ENCODE results near the gene MRPS18C. TPM values are rescaled to one million over a fixed set of nuclear protein-coding genes. Genes with fewer than 3 reads are reported as not detected.

MRPS18C gene
- total and polyA plus RNA-seq, 10 of the 15 experiments (the other 5 are each of a cell fraction or from before 2014, with no cell fraction given), result 38.0 to 283 (median 78.8) TPM

DNA sequence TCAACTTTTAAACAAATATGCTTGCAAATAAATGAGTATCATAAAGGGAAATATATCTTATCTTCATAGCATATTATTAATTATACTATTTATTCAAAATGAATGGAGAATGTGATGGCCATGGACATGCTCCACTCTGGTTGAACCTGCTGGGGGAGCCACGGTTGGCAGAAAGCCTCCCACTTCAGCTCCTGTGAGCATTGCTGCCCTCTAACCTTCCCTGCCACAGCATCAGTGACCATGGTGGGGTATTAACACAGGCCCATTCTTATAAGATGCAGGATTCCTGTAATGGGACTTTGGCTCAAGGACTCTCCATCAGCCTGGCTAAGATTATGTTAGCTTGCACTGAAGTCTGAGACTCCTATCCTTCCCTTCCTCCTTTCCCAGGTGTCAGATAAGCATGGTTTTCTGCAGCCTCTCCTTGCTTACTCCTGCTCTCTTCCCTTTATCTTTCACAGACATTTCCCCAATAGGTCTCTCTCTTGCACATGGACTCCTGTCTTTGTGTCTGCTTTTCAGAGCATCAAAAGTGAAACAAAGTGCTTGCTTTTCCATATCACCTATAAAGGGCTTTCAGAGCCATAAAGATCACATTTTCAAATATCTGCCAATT, 34.0 kb downstream of the MRPS18C start:
- Histone ChIP-seq H3K79me2 (ENCODE audit: control insufficient read depth, insufficient read depth, low read length) (no peaks in the 10 kb centered on the region), H4K20me1 (ENCODE audit: control insufficient read depth, insufficient read depth) (no peaks in the 10 kb centered on the region), H2AFZ (ENCODE audit: control insufficient read depth, low read depth, low read length) (no peak overlapping the region), H3K9ac (ENCODE audit: control insufficient read depth, insufficient read depth, low read length) (no peak overlapping the region), H3K4me1 (ENCODE audit: control insufficient read depth, insufficient read depth, low read length) (peaks cover 3% of the 10 kb centered on the region; the same call in 1 of the 2 replicates), H3K4me2 (ENCODE audit: control insufficient read depth, insufficient read depth) (no peak overlapping the region), H3K27ac (ENCODE audit: control insufficient read depth, insufficient read depth) (no peak overlapping the region), H3K9me3 (replicated peaks; ENCODE audit: control insufficient read depth, insufficient read depth, low read length) (no peaks in the 10 kb centered on the region), H3K4me3 (no peak overlapping the region), H3K27me3 (replicated peaks in 1 of 2; ENCODE audit: control insufficient read depth in 2 of 2, insufficient read depth in 2 of 2, low read length in 1 of 2) (no peaks in the 10 kb centered on the region), H3K36me3 (ENCODE audit: control insufficient read depth in 2 of 2, insufficient read depth in 2 of 2, low read length in 1 of 2) (no peaks in the 10 kb centered on the region)
- SMC1A ChIA-PET (ENCODE audit: uncharacterized antibody, unreplicated experiment), result interaction anchor here (0.6 to 1.5 kb wide), 3 partner anchors 10 to 425 kb away, joined by 3 read pairs; no protein-coding TSS in a partner anchor
- POLR2A ChIA-PET, result interaction anchor here (0.7 kb wide), 1 partner anchor 303 kb away, joined by 3 read pairs; no protein-coding TSS in a partner anchor
- RAD21 ChIA-PET (ENCODE audit: unreplicated experiment), result no interaction called here
- intact Hi-C loops (cut with micrococcal nuclease; ENCODE audit: unreplicated experiment), result no loop called here
- no TSS peak for BruUV-seq (replicated peaks)
- ATAC-seq, result no peak
- no peak for TF ChIP-seq YBX1 (IDR thresholded peaks at IDR 0.05)
- TF ChIP-seq, protein P1, sequence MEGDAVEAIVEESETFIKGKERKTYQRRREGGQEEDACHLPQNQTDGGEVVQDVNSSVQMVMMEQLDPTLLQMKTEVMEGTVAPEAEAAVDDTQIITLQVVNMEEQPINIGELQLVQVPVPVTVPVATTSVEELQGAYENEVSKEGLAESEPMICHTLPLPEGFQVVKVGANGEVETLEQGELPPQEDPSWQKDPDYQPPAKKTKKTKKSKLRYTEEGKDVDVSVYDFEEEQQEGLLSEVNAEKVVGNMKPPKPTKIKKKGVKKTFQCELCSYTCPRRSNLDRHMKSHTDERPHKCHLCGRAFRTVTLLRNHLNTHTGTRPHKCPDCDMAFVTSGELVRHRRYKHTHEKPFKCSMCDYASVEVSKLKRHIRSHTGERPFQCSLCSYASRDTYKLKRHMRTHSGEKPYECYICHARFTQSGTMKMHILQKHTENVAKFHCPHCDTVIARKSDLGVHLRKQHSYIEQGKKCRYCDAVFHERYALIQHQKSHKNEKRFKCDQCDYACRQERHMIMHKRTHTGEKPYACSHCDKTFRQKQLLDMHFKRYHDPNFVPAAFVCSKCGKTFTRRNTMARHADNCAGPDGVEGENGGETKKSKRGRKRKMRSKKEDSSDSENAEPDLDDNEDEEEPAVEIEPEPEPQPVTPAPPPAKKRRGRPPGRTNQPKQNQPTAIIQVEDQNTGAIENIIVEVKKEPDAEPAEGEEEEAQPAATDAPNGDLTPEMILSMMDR (IDR thresholded peaks at IDR 0.05 in 2 of 3, conservative IDR thresholded peaks at IDR 0.05 in 1 of 3; ENCODE audit: control insufficient read depth in 2 of 3, extremely low read depth in 1 of 3, insufficient read depth in 1 of 3, low read depth in 3 of 3, low read length in 3 of 3), result peak in 2 of 3 experiments; percentile 4 to 8; a peak in 1 of 6 replicates
- WGBS (ENCODE audit: insufficient coverage, insufficient replicate concordance, low lambda C conversion rate, missing lambda C conversion rate), result 35% methylated on average over 1 of the region's 1 CpG
- in situ Hi-C loops (cut with MboI), result no loop called here
- CTCF ChIA-PET, result interaction anchor here (0.7 to 3.3 kb wide), 12 partner anchors 9 to 161 kb away, joined by 3 to 22 read pairs (median 4); no protein-coding TSS in a partner anchor
- no peak for FAIRE-seq
- DNase-seq (ENCODE audit: low read depth, low spot score), result no peak

DNA sequence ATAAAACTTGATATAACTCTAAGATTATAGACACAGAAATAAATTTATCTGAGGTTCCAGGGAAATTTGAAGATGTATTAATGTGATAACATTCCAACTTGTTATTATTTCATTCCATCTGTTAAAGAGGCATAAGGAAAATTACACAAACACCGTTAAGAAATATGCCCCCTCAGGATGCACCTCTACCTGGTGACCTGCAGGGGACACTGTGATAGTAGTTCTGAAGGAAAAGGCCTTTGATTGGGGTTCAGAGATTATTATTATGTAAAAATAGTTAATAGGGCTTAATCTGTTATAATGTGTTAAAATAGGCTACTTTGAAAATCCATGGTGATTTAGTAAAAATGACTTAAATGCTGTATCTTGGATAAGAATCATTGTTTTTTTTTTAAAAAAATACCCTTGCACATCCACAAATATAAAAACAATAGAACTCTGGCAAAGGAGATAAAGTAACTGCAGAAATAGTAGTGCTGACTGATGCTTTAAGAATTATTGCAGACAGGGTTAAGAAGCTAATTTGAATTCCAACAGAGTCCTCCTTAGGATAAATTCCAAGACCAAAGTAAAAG, 35.1 kb downstream of the MRPS18C start:
- Histone ChIP-seq H3K36me3 (ENCODE audit: control insufficient read depth in 2 of 2, insufficient read depth in 2 of 2, low read length in 1 of 2) (no peaks in the 10 kb centered on the region), H3K4me3 (no peak overlapping the region), H3K79me2 (ENCODE audit: control insufficient read depth, insufficient read depth, low read length) (no peaks in the 10 kb centered on the region), H3K9me3 (replicated peaks; ENCODE audit: control insufficient read depth, insufficient read depth, low read length) (no peaks in the 10 kb centered on the region), H2AFZ (ENCODE audit: control insufficient read depth, low read depth, low read length) (no peak overlapping the region), H3K27me3 (replicated peaks in 1 of 2; ENCODE audit: control insufficient read depth in 2 of 2, insufficient read depth in 2 of 2, low read length in 1 of 2) (no peaks in the 10 kb centered on the region), H4K20me1 (ENCODE audit: control insufficient read depth, insufficient read depth) (no peaks in the 10 kb centered on the region), H3K4me1 (ENCODE audit: control insufficient read depth, insufficient read depth, low read length) (no peaks in the 10 kb centered on the region), H3K27ac (ENCODE audit: control insufficient read depth, insufficient read depth) (no peak overlapping the region), H3K9ac (ENCODE audit: control insufficient read depth, insufficient read depth, low read length) (no peak overlapping the region), H3K4me2 (ENCODE audit: control insufficient read depth, insufficient read depth) (no peak overlapping the region)
- CTCF ChIA-PET, result interaction anchor here (0.7 to 3.3 kb wide), 16 partner anchors 8 to 160 kb away, joined by 3 to 26 read pairs (median 4); no protein-coding TSS in a partner anchor
- intact Hi-C loops (cut with micrococcal nuclease; ENCODE audit: unreplicated experiment) (loop anchor here (1.0 kb wide), 1 partner anchor 149 kb away; no protein-coding TSS in a partner anchor), in situ Hi-C loops (cut with MboI) (no loop called here)
- POLR2A ChIA-PET, result interaction anchor here (0.6 kb wide), 1 partner anchor 337 kb away, joined by 4 read pairs; no protein-coding TSS in a partner anchor
- FAIRE-seq, result no peak
- 0% methylated on average over 1 of the region's 1 CpG for WGBS (ENCODE audit: insufficient coverage, insufficient replicate concordance, low lambda C conversion rate, missing lambda C conversion rate)
- BruUV-seq (replicated peaks), result no TSS peak
- RAD21 ChIA-PET (ENCODE audit: unreplicated experiment), result no interaction called here
- TF ChIP-seq NFYB (IDR thresholded peaks at IDR 0.05; ENCODE audit: insufficient read depth, low read depth, low read length), result no peak
- TF ChIP-seq RAD21 (IDR thresholded peaks at IDR 0.05; ENCODE audit: insufficient read depth, low read depth, low read length), result peak; percentile 76
- peak; percentile 80 for TF ChIP-seq SMC3 (IDR thresholded peaks at IDR 0.05; ENCODE audit: borderline replicate concordance, low read length)
- no peak for TF ChIP-seq ATF7 (IDR thresholded peaks at IDR 0.05; ENCODE audit: low read depth)
- TF ChIP-seq, protein P1 (IDR thresholded peaks at IDR 0.05 in 2 of 3, conservative IDR thresholded peaks at IDR 0.05 in 1 of 3; ENCODE audit: control insufficient read depth in 2 of 3, extremely low read depth in 1 of 3, insufficient read depth in 1 of 3, low read depth in 3 of 3, low read length in 3 of 3), result peak; percentile 78 to 94 (median 86)
- peak; percentile 82 for ATAC-seq
- DNase-seq (ENCODE audit: low read depth, low spot score), result no peak
- SMC1A ChIA-PET (ENCODE audit: uncharacterized antibody, unreplicated experiment), result interaction anchor here (0.6 to 2.3 kb wide), 3 partner anchors 8 to 150 kb away, joined by 3 to 12 read pairs (median 4); no protein-coding TSS in a partner anchor

All from GM12878 (cell line).